OCI-LY7 (cell line): ENCODE measurements around the gene FBXW11.

Experiments used
- EZH2phosphoT487 ChIP-seq: fragments of 200-600 bp; sonication (generic); IDR thresholded peaks from 2 replicates; pipeline ENCODE4 v1.6.1; 2018; ENCODE audit warnings: low read depth, borderline replicate concordance, mild to moderate bottlenecking, mixed run types, antibody characterized with exemption, low read length, moderate library complexity, mixed read lengths
- TF ChIP-seq, protein P1 (sequence below): fragments of 200-600 bp; sonication (generic); conservative IDR thresholded peaks from 2 replicates; pipeline ENCODE4 v1.5.1; 2014; ENCODE audit warnings: mild to moderate bottlenecking, antibody characterized with exemption, low read length, moderate library complexity, mixed read lengths

DNA sequence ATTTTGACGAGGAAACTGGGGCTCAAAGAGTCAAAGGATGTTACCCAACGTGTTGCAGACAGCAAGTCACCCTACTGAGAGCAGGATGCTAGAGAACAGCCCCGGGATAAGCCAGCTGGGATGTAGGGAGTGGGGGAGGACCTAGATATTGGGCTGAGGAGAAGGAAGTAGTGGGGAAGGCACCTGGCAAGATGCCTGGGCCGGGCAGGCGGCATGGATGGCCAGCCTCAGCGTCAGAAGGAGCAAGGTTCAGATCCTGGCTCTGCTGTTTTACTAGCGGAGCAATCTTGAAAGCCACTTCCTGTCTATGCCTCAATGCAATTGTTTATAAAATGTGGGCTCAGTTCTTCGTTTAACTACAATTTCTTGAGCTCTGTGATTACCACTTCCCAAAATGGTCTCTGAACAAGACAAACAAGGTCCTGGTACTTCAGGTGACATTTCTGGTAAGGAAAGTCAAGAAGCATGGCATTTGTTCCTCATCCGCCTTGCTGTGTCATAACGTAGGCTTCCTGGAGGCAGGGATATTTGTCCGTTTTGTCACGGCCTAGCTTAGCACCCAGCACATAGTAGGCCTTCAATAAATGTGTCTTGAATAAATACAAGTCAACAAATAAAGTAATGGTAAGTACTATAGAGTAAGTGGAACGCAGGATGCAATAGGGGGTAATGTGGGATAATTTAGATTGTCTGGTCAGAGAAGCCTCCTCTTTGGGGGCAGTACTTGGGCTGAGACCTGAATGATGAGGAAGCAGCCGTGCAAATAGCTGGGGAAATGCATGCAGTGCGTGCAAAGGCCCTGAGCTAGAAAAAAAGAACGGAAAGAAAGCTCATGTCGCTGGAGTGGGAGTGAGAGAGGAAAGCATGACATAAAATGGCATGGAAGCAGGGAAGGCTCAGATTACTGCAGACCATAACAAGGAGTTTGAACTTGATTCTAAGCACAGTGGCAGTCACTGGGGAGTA is 150.4 kb downstream of the FBXW11 start:
- no peak for TF ChIP-seq EZH2phosphoT487
- TF ChIP-seq, protein P1, sequence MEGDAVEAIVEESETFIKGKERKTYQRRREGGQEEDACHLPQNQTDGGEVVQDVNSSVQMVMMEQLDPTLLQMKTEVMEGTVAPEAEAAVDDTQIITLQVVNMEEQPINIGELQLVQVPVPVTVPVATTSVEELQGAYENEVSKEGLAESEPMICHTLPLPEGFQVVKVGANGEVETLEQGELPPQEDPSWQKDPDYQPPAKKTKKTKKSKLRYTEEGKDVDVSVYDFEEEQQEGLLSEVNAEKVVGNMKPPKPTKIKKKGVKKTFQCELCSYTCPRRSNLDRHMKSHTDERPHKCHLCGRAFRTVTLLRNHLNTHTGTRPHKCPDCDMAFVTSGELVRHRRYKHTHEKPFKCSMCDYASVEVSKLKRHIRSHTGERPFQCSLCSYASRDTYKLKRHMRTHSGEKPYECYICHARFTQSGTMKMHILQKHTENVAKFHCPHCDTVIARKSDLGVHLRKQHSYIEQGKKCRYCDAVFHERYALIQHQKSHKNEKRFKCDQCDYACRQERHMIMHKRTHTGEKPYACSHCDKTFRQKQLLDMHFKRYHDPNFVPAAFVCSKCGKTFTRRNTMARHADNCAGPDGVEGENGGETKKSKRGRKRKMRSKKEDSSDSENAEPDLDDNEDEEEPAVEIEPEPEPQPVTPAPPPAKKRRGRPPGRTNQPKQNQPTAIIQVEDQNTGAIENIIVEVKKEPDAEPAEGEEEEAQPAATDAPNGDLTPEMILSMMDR, result no peak
